Measurements from ENCODE around the gene SHC2. TPM values are rescaled to one million over a fixed set of nuclear protein-coding genes. Genes with fewer than 3 reads are reported as not detected.
A peak's percentile ranks its signal among the peaks of the same experiment; 100 is the strongest.

SHC2 gene
- total and polyA plus RNA-seq, 2 of the 8 experiments (the other 6 are each of a cell fraction or from before 2014, with no cell fraction given): 4.4 to 7.3 TPM

DNA sequence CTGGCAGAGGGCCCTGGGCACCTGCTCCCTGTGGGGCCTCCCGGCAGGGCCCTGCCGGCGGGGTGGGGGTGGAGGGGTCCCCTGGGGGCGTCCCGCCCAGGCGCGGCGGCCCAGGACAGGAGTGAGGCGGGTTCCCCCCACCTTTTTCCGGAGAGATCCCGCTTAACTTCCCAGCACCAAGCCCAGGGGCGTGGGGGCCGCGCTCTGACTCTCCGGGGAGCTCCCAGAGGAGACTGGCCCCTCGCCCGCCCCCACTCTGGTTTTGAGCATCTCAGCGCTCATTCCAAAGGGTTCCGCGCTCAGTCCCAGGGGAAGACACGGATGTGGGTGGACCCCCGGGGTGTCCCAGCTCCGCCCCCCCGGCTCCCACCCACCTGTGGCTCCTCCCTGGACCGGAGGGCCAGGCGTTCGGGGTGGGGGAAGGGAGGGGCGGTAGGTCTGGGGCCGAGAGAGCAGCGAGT, 52.4 kb downstream of the SHC2 start:
- ChIA-PET POLR2A (ENCODE audit: partially characterized antibody) (interaction anchor here (1.3 to 1.9 kb wide), 4 partner anchors 10 to 122 kb away, joined by 3 to 5 read pairs (median 4); partner anchors contain the start of gene CDC34), CTCF (ENCODE audit: partially characterized antibody) (interaction anchor here (1.1 to 1.9 kb wide), 4 partner anchors 19 to 124 kb away, joined by 4 to 6 read pairs (median 4); no protein-coding TSS in a partner anchor)
- peaks cover 0 to 14% (median 12%) of the 10 kb centered on the region in 4 experiments; a peak in 6 of 7 replicates for H3K27me3 ChIP-seq (replicated peaks in 1 of 4; ENCODE audit: control insufficient read depth in 3 of 4, extremely low read depth in 1 of 4, insufficient read depth in 3 of 4, low read length in 3 of 4)
- H4K20me1 ChIP-seq (replicated peaks in 1 of 2; ENCODE audit: control insufficient read depth in 1 of 2, insufficient read depth in 2 of 2, low read length in 2 of 2): peaks cover 0 to 3% of the 10 kb centered on the region in 2 experiments
- H4K5ac ChIP-seq (ENCODE audit: insufficient read length, low read depth, low read length): peak overlapping the region; percentile 52
- no peak overlapping the region for H2BK120ac ChIP-seq (replicated peaks; ENCODE audit: low read depth, low read length)
- no peak overlapping the region for H3K9ac ChIP-seq (replicated peaks in 1 of 4; ENCODE audit: extremely low read depth in 1 of 4, low read depth in 3 of 4, low read length in 3 of 4)
- DNase-seq (ENCODE audit: low read depth in 1 of 2, low spot score in 2 of 2) (peak in 1 of 2 experiments; percentile 54), FAIRE-seq (no peak)
- H3K4me1 ChIP-seq (replicated peaks in 1 of 4; ENCODE audit: control insufficient read depth in 3 of 4, insufficient read depth in 4 of 4, low read length in 3 of 4): peaks cover 0 to 19% (median 9%) of the 10 kb centered on the region in 4 experiments; a peak in 5 of 7 replicates
- no peak overlapping the region; the same call in 1 of the 2 replicates for H3K18ac ChIP-seq (ENCODE audit: extremely low read depth, low read length)
- no peak overlapping the region for H4K91ac ChIP-seq (replicated peaks; ENCODE audit: insufficient read length, low read length)
- no peak overlapping the region for H3K14ac ChIP-seq (ENCODE audit: insufficient read length)
- H3K4me2 ChIP-seq (ENCODE audit: insufficient read depth in 1 of 2, low read depth in 2 of 2, low read length in 2 of 2): peak overlapping the region; percentile 81 to 94
- no peak overlapping the region for H3K23ac ChIP-seq (ENCODE audit: insufficient read length)
- no peaks in the 10 kb centered on the region for H3K79me1 ChIP-seq (ENCODE audit: low read depth, low read length)
- no peaks in the 10 kb centered on the region; a peak in 1 of 8 replicates for H3K36me3 ChIP-seq (ENCODE audit: control insufficient read depth in 2 of 4, insufficient read depth in 4 of 4, low read length in 3 of 4)
- H2BK5ac ChIP-seq (ENCODE audit: low read depth, low read length): no peak overlapping the region
- H3K23me2 ChIP-seq (ENCODE audit: low read depth, low read length): no peaks in the 10 kb centered on the region; the same call in 1 of the 2 replicates
- TF ChIP-seq TEAD4 (IDR thresholded peaks at IDR 0.05; ENCODE audit: low read depth, low read length) (no peak), SP4 (IDR thresholded peaks at IDR 0.05; ENCODE audit: low read length) (no peak), CTBP2 (IDR thresholded peaks at IDR 0.05; ENCODE audit: borderline replicate concordance, insufficient read depth, insufficient read length, low read length) (no peak), SUZ12 (IDR thresholded peaks at IDR 0.05; ENCODE audit: low read length) (no peak)
- TF ChIP-seq, protein P1, sequence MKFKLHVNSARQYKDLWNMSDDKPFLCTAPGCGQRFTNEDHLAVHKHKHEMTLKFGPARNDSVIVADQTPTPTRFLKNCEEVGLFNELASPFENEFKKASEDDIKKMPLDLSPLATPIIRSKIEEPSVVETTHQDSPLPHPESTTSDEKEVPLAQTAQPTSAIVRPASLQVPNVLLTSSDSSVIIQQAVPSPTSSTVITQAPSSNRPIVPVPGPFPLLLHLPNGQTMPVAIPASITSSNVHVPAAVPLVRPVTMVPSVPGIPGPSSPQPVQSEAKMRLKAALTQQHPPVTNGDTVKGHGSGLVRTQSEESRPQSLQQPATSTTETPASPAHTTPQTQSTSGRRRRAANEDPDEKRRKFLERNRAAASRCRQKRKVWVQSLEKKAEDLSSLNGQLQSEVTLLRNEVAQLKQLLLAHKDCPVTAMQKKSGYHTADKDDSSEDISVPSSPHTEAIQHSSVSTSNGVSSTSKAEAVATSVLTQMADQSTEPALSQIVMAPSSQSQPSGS (IDR thresholded peaks at IDR 0.05; ENCODE audit: low read length): no peak
- no peaks in the 10 kb centered on the region for H3K9me3 ChIP-seq (ENCODE audit: insufficient read depth in 2 of 2, low read depth in 1 of 2, low read length in 1 of 2)
- H4K8ac ChIP-seq (ENCODE audit: extremely low read depth, insufficient read depth, low read length): no peak overlapping the region; the same call in 1 of the 2 replicates
- no peak overlapping the region for H2AK5ac ChIP-seq (ENCODE audit: low read depth, low read length)
- no CpG with 5 or more reads among the region's 30 CpGs for WGBS, 2 experiments (ENCODE audit: extremely low coverage in 1 of 2, insufficient coverage in 1 of 2, insufficient read length in 1 of 2, insufficient replicate concordance in 2 of 2, low coverage in 1 of 2, low lambda C conversion rate in 2 of 2, missing lambda C conversion rate in 1 of 2)
- H3K4ac ChIP-seq (replicated peaks; ENCODE audit: insufficient read length, low read depth, low read length): no peak overlapping the region
- no peak overlapping the region for H2BK12ac ChIP-seq (ENCODE audit: low read depth, low read length)
- H3K27ac ChIP-seq (ENCODE audit: low read depth, low read length): no peak overlapping the region
- no peak overlapping the region for H3K56ac ChIP-seq (replicated peaks; ENCODE audit: insufficient read length, low read depth, low read length)
- H2BK20ac ChIP-seq (ENCODE audit: low read length): no peak overlapping the region
- H2AFZ ChIP-seq (ENCODE audit: low read length): no peak overlapping the region
- H2BK15ac ChIP-seq (ENCODE audit: low read length): no peak overlapping the region
- no peaks in the 10 kb centered on the region for H3K79me2 ChIP-seq (ENCODE audit: control insufficient read depth in 1 of 2, insufficient read depth in 2 of 2, low read length in 2 of 2)
- peak overlapping the region; percentile 42 to 85 (median 48) for H3K4me3 ChIP-seq (ENCODE audit: extremely low read depth in 1 of 4, insufficient read depth in 2 of 4, low read depth in 3 of 4, low read length in 4 of 4)

Data from H1 (cell line).